KBM-7 (cell line): ENCODE results near the gene HACD3.
A peak's percentile ranks its signal among the peaks of the same experiment; 100 is the strongest.
"Not testable (repeated sequence)": the region's sequence is repeated elsewhere in the genome, so short reads cannot be mapped to it uniquely, and the experiment has no call there.

ENCODE experiments used
- DNase-seq: peaks from one replicate; pipeline ENCODE4 v3.0.0-alpha.2; 2015
- in situ Hi-C: fragments of 300-500 bp; cut with MboI; formaldehyde crosslinking; loops from 2 replicates; pipeline ENCODE4 v1.14.3; 2020; ENCODE audit warnings: low sequenced_read_pairs, low pct_unique_long_range_greater_than_20kb, mixed read lengths

HACD3 gene

GRCh38 chr15:65541231-65541820, 11.1 kb downstream of the HACD3 start:
- no peak for DNase-seq

GRCh38 chr15:65547841-65548240, 17.6 kb downstream of the HACD3 start:
- DNase-seq: no peak
- in situ Hi-C loops: no loop called here

More at GRCh38 chr15:65541231-65541820, 11.1 kb downstream of the HACD3 start:
- in situ Hi-C loops: no loop called here

- in situ Hi-C loops: not testable (repeated sequence)
These were observed 19.0 kb downstream of the HACD3 start for GRCh38 chr15:65549288-65549687.

GRCh38 chr15:65550681-65551098, 20.4 kb downstream of the HACD3 start:
- DNase-seq: peak; percentile 30
- in situ Hi-C loops: no loop called here

More at GRCh38 chr15:65549288-65549687, 19.0 kb downstream of the HACD3 start:
- DNase-seq: not testable (repeated sequence)

- in situ Hi-C loops: no loop called here
- no peak for DNase-seq
These were observed 20.9 kb downstream of the HACD3 start for GRCh38 chr15:65551183-65551582.

GRCh38 chr15:65552851-65553250, 22.6 kb downstream of the HACD3 start:
- in situ Hi-C loops, DNase-seq: not testable (repeated sequence)

GRCh38 chr15:65553691-65554090, 23.4 kb downstream of the HACD3 start:
- in situ Hi-C loops: no loop called here
- no peak for DNase-seq

GRCh38 chr15:65556622-65557021, 26.4 kb downstream of the HACD3 start:
- no peak for DNase-seq
- in situ Hi-C loops: no loop called here

GRCh38 chr15:65558336-65558735, 28.1 kb downstream of the HACD3 start:
- in situ Hi-C loops: no loop called here
- no peak for DNase-seq

GRCh38 chr15:65558997-65559760, 28.9 kb downstream of the HACD3 start:
- in situ Hi-C loops: no loop called here
- DNase-seq: no peak

GRCh38 chr15:65559941-65560340, 29.7 kb downstream of the HACD3 start:
- DNase-seq: no peak
- in situ Hi-C loops: no loop called here

GRCh38 chr15:65561934-65562333, 31.7 kb downstream of the HACD3 start:
- in situ Hi-C loops: no loop called here
- no peak for DNase-seq

GRCh38 chr15:65569728-65570127, 39.5 kb downstream of the HACD3 start:
- in situ Hi-C loops: no loop called here
- no peak for DNase-seq

GRCh38 chr15:65571971-65572370, 41.7 kb downstream of the HACD3 start:
- in situ Hi-C loops: no loop called here
- no peak for DNase-seq

- in situ Hi-C loops: no loop called here
- DNase-seq: no peak
These were observed 46.4 kb downstream of the HACD3 start for GRCh38 chr15:65576664-65577063.

- in situ Hi-C loops: no loop called here
- peak; percentile 50 for DNase-seq
These were observed 47.1 kb downstream of the HACD3 start for GRCh38 chr15:65577129-65577996.

- peak; percentile 33 for DNase-seq
- in situ Hi-C loops: no loop called here
These were observed 48.9 kb downstream of the HACD3 start for GRCh38 chr15:65578904-65579728.

- DNase-seq: no peak
- in situ Hi-C loops: no loop called here
These were observed 49.5 kb downstream of the HACD3 start for GRCh38 chr15:65579762-65580161.

GRCh38 chr15:65580287-65580686, 50.0 kb downstream of the HACD3 start:
- in situ Hi-C loops: no loop called here

More at GRCh38 chr15:65580287-65580686, 50.0 kb downstream of the HACD3 start:
- DNase-seq: no peak
